Amygdala (tissue), 56 donors: Measurements from ENCODE around the gene MAPK12.

Experiments used
- DNase-seq, 56 donors: peaks; one replicate each; lab custom pipeline; 2025; lab: John Stamatoyannopoulos, UW

Gene MAPK12

DNA sequence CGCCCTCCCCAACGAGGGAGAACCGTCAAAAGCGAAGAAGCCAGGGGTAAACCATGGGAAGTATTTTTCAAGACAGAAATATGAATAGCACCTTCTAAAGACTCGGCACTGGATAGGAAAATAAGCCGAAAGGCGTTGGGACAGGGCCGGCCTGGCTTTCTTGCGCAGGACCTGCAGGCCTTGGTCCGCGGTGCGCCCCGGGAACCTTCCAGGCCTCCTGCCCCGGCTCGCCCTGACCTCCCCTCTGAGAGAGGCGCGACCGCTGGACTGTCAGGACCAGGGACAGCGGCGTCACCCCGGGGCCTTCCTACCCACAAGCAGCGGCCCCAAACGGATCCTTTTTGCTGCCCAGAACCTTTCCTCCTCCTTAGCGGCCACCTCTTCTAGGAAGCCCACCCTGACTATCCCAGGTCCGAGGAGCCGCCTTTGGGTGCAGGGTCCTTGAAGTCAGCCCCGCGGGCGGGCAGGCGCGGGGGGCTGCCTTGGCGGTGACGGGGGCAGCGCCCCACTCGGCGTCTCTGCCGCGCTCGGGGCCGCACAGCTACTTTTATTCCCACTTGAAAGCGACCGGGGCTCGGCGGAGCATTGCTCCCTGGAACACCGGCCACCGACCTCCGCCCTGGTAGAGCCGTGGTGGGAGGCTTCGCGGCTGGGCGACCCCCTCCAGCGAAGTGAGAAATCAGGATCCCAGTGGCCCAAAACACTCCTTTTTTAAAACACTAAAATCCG is 9.3 kb upstream of the MAPK12 start:
- DNase-seq: peak in 10 of 56 donors; percentile 8 to 61 (median 42)

DNA sequence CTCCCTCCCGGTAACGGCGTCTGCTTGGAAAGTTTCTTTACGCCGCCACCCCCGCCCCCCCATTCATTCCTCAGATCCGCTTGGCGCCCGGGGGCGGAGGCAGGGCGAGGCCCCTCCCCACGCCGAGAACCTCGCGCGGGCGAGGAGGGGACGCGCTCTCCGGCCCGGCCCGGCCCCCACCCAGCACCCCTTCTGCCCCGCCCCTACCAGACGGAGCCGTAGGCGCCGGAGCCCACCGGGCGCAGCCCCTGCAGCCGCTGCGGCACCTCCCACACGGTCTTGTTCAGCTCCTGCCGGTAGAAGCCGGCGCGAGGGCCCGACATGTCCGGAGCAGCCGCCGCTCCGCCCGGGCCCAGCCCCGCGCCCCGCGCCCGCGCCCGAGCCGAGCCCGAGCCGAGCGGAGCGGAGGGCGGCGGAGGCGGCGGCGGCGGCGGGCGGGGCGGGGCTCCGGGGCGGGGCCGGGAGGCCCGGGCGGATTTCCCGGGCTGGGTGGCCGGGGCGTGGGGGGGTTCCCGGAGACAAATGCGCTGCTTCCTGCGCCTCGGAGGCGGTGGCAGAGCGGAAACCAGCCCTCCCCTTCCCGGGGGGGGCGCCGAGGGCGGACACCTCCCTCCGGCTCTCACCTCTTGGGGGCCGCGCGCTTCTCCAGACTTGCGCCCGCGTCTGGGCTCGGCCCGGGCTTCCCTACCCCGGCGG is 8.6 kb upstream of the MAPK12 start, which contains the start of gene MAPK11:
Gene MAPK11, minus strand, starts transcription at position 411 of the 696 bp plus-strand sequence. Its CDS starts 88 bp downstream, at position 323.
- peak in 23 of 56 donors; percentile 11 to 67 (median 44) for DNase-seq

DNA sequence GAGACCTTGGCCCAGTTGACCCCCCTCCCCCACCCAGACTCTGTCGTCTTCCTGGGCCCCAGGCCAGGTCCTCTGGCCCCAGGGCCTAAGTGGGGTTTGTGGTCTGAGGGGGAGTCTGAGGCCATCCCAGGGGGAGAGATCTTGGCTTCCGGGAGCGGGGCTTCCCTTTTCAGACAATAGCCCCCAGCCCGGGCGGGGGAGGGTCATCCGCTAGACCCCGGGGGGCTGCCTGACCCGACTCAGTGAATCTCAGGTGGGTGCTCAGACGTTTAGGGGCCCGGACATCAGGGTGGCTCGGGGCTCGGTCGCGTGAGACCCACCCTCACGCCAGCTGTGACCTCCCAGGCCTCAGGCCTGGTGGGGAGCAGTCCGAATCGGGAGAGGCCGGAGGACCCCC is 8.1 kb upstream of the MAPK12 start:
- DNase-seq: no peak

DNA sequence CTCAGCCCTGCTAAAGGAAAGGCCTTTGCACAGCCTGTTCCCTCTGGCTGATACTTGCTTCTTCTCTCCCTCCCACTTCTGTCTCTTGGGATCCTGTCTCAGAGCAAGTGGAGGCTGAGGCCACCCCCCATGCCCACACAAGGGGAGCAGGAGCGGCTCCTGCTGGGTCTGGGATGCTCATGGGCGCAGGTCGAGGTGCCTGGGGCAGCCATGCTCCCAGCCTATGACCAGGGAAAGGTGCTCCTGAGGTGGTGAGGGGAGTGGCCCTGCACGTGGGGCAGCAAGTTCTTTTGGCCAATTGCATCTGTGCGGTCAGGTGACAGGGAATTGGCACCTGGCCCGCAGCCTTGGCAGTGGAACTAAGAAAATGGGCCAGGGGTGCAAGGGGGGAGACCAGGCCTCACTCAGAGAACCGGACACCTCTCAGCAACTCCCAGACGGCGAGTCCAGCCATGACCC is 7.2 kb upstream of the MAPK12 start:
- DNase-seq: peak in 18 of 56 donors; percentile 27 to 53 (median 39)

DNA sequence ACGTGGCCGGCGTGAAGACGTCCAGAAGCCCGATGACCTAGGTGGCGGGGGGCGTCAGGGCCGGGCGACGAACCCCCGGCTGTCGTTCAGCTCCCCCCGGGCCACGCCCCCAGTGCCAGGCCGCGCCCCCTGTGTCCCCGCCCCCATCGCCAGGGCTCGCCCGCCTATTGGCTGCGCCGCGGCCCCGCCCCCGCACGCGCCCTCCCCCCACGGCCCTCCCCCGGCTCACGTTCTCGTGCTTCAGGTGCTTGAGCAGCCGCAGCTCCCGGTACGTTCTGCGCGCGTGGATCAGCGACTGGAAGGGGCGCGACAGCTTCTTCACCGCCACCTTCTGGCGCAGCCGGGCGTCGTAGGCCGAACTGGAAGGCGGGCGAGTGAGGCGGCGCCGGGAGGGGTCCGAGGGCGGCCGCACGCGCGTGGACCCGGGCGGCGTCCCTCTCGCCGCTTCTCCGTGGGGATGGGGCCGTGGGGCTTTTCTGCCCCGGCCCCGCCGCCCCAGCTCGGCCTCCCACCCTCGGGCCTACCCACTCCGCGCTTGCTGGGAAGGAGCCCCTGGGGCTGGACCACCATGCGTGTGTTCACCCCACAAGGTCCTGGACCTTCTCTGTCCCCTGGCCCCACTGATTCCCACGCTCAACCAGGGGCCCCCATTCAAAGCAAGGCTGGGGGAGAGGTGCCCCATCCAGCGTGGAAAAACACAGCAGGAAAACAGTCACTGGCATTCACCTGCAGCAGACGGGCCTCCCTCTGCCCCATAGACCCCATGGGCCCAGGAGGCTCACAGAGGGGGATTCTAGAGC is 6.3 kb upstream of the MAPK12 start:
- DNase-seq: peak in 21 of 56 donors; percentile 14 to 56 (median 39)

DNA sequence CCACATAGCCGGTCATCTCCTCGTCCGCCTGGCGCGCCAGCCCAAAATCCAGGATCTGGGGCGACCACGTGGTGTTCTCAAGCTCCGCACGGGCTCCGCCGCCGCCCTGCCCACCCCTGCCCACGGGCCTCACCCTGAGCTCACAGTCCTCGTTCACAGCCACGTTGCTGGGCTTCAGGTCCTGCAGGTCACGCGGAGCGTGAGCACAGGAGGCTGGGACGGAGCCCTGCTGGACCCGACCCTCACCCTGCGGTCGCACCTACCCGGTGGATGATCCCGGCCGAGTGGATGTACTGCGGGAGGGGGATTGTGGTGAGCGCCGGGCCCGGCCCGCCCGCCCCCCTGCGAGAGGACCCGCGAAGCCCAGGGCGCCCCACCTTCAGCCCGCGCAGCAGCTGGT is 5.5 kb upstream of the MAPK12 start:
- no peak for DNase-seq

DNA sequence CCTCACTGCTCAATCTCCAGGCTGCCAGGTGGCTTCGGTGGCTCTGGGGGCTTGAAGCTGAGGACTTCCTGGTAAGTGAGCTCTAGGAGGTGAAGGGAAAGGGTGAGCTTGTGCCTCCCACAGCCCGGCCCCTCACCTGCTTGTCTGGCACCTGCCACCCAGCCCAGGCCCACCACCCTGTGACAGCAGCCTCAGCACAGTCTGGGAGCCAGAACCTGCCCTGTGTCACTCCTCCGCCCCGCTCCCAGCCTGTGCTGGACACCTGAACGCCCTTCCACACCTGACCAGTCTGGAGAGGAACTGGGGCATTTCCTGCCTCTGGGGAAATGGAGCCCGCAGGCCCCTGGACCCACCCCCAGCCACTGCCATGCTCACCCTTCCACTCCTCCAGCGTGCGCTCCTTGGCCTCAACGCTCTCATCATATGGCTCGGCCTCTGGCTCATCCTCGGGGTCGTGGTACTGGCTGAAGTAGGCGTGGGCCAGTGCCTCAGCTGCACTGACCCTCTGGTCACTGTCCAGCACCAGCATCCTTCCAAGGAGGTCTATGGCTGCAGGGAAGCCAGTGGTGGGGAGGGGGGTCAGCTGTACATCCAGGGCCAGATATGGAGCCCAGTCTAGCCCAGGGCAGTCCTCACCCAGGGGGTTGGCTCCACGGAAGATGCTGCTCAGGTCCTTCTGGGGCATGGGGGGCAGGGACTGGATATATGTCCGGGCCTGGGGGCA is 3.6 kb upstream of the MAPK12 start:
- no peak for DNase-seq

DNA sequence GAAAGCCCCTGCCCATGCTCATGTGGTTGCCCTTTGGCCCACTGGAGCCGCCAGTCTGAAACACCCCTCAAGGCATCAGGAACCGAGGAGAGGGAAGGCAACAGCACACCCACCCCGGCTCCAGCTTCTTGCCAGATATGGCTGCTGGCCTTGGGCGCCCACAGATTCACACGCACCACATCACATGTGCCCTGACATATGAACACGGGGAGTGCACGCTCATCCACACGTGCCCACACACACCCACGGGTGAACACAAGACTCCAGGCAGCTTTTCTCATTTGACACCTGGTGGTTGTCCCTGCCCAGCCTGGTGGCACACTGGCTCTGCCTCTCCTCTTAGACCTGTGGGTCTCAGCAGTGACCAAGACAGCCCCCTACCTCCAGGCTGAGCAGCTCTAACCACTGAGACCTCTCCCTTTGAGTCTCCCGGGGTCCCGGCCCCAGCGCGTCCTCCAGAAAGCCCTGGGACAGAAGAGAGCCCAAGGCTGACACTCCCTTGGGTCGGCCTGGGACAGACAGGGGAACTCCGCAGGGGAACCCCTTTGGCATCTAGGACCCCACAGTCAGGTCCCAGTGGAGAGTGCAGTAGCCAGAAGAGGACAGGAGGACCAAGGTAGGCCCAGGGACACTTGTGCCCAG is 2.7 kb upstream of the MAPK12 start:
- DNase-seq: peak in 13 of 56 donors; percentile 6 to 75 (median 41)

DNA sequence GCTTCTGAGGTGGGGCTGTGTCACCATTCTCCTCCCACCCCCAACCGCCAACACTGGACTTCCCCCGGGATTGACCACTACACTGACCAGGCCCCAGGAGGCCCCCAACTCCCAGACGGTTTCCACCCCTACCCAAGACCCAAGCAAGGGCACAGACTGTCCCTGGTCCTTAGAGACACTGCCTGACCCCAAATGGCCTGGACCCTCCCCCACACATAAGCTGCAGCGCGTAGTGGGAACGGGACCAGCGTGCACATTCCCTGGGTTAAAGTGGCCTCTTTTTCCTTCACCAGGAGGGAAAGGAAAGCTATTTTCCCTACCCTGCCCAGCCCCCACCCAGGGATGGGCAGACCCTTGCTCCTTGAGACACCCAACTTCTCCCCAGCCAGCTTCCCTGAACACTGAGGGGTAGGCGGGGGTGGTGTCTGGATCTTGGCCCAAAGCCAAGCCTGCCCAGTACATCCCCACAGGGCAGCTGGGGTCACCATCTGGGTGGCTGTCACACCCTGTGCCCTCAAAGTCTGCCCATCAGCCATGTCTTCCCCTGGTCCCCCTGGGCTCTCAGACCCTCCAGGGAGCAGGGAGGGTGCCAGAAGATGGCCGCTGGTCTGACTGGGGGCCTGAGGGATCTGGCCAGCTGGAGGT is 1.6 kb upstream of the MAPK12 start:
- DNase-seq: no peak

DNA sequence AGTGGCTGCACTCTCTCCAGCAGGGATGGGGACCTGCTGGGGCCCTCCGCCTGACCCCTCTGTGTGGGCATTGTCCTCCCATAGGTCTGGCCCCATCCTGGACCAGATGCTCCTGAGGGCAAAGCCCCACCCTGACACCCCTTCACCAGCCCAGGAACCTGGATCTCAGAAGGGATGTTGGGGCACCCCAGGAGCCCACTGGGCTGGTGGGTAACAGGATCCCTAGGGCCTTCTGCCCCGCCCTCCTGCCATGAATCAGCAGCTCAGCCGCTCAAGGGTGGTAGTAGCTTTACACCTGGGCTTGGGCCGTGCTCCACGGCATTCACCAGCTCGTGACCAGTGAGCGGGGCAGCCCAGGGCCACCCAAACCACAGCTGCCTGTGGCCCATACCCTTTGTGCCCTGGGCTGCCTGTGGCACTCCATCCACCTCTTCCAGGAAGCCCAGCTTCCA is 1.0 kb upstream of the MAPK12 start:
- no peak for DNase-seq

DNA sequence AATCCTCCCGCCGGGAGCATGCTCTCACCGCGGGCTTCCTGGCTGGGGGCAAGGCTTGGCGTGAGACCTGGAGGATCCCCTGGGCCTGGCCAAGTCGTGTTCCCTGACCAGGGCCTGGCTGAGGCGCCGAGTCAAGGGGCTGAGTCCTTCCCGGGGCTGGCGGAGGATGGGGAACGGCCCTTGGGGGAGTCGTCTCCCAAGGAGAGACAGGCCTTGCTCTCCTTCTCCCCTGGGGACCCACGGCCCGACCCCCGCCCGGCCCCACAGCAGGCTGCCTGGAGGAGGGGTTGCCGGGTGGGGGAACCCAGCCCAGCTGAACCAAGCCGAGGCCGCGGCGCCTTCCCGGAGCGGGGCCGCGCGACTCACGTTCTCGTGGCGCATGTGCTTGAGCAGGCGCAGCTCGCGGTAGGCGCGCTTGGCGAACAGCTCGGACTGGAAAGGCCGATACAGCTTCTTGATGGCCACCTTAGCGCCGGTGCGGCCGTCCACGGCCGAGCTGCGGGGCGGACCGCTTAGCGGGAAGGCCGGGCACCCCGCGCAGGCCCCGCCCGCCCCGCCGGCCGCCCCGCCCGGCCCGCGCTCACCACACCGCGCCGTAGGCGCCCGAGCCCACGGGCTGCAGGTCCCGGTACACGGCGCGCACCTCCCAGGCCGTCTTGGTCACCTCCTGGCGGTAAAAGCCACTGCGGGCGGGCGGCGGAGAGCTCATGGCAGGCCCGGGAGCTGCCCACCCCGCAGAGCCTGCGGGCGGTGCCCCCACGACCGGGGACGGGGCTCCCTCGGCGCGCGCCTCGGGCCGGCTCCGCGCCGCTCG is 475 bp downstream of the MAPK12 start:
- peak in 26 of 56 donors; percentile 15 to 72 (median 42) for DNase-seq

DNA sequence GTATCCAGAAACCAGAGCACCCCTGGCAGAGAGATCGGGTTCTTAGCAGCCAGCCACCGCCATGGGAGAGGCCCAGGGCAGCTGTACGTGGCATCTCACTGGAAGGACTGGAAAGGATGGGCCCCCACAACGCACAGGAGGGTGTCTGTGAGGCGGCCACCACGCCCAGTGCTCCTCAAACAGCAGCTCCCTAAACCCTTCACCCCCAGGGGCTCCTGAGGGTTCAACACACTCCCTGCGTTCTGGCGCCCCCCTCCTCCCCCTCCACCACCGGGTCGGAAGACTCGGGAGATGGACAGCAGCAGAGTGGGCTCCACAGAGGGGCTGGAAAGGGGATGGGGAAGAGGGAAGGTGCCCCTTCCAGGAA is 1.1 kb downstream of the MAPK12 start:
- peak in 1 of 56 donors; percentile 31 for DNase-seq

DNA sequence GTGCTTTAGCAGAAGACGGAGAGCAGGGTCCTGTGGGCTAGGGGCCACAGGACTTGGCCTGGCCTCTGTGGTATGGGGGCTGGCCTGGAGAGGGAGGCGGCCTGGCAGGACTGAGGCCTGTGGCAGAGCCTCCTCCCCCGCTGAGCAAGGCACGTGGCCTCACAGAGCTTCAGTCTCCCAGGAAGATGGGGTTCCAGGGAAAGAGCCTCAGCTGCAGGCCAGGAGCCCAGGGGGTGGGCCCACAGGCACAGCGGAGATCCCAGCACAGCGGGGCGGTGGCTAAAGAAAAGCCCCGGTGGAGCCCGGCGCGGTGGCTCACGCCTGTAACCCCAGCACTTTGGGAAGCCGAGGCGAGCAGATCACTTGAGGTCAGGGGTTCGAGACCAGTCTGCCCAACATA is 2.2 kb downstream of the MAPK12 start:
- DNase-seq: peak in 6 of 56 donors; percentile 8 to 39 (median 35)

DNA sequence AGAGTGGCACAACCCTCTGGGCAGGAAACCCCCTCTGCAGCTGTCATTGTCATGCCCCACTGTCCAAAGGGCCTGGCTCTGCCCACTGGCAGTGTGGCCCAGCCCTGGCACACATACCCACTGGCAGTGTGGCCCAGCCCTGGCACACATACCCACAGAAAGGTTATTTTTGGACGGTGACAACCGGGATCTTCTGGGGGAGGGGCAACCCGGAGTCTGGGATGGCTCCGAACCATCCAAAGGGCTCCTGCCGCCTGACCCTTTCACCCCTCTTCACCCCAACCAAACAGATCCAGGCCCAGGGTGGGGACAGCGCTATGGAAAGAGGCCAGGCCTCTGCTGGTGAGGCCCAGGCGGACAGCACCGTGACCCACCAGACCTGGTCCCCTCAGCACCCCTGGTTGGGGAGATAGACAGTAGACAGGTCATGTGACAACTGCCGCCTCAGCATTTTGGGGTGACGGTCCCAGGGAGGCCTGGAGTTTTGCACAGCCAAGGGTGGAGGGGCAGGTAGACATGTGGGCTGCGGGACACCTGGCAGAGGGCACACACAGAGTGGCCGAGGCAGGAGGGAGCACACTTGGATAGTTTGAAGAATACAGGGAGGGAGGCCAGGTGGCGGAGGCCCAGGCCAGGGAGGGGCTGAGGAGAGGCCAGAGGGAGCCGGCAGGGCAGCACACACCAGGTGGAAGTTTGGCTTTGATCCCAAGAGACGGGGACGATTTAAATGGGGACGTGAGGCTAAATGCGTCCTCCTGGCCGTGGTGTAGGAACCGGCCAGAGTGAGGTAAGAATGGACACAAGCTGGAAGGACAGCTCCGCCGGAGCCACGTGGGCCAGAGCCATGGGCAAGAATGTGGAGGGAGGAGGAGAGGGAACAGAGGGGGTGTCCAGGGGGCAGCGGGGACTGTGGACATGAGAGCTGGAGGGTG is 2.9 kb downstream of the MAPK12 start:
- DNase-seq: peak in 2 of 56 donors; percentile 20 to 37

DNA sequence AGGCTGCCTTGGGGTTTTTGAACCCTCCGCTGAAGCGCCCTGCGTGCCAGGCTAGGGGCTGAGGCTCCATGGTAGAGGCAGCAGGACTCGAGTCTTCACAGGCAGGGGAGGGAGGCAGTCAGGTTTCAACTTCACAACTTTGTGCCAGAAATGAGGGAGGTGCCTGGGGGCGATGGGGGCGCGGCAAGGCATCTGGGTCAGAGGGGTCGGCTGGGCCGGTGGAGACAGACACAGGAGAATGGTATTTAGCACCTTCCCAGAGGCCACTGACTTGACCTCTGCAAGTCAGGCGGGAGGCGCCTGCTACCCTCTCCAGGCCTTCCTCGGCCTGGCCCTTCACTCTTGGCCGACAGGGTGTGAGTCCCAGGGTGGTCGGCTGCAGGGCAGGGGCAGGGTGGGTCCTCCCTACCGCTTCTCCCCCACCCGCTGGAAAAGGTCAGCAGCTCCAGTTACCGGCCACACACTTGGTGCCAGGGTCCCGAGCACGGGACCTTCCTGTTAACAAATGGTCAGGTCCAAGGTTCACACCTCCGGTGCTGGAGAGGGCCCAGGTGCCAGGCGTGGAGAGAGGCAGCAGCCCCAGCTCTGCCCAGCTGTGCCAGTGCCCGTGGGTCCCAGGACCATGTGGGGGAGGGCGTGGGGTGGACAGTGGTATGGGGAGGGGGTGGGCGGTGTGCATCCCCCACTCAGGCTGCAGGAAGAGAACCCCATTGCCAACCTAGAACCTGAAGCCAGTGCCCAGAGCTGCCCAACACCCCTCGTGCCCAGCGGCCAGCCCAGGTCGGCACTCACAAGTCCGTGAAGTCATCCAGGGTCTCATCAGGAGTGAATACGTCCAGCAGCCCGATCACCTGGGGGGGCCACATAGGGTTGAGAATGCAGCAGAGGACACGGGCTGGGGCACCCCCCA is 3.8 kb downstream of the MAPK12 start:
- no peak for DNase-seq

DNA sequence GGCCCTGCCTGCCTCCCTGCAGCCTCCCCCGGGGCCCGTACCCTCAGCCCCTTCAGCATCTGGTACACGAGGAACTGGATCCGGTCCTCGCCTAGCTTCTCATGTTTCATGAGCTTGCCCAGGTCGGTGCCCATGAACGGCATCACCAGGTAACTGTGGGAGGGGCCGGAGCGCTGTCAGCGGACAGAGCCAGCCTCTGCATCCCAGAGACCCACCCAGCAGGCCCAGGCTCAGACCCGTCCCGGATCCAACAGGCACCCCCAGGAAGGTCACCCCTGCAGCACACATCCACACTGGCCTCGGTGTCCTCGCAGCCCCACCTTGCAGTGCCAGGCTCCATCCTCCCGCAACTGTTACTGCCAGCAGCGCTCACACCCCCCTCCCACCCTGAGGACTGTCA is 4.4 kb downstream of the MAPK12 start:
- no peak for DNase-seq
